Endothelial cell (in vitro differentiated cells): ENCODE results near the gene BTN3A1. TPM values are rescaled to one million over a fixed set of nuclear protein-coding genes. Genes with fewer than 3 reads are reported as not detected.
A peak's percentile ranks its signal among the peaks of the same experiment; 100 is the strongest.

Experiments
- DNase-seq: peaks from one replicate; pipeline ENCODE4 v3.0.0; 2021; ENCODE audit warnings: low spot score
- H3K27ac Mint-ChIP-seq: one replicate; pipeline ENCODE4 v1.8.0; 2021; ENCODE audit warnings: mixed read lengths, inconsistent platforms; ENCODE audit not compliant: unreplicated experiment
- H3K27me3 Mint-ChIP-seq: one replicate; pipeline ENCODE4 v1.8.0; 2021; ENCODE audit warnings: mild to moderate bottlenecking, moderate library complexity, mixed read lengths, inconsistent platforms; ENCODE audit not compliant: unreplicated experiment
- H3K36me3 Mint-ChIP-seq: one replicate; pipeline ENCODE4 v1.8.0; 2021; ENCODE audit warnings: mild to moderate bottlenecking, low read depth, mixed read lengths, inconsistent platforms; ENCODE audit not compliant: unreplicated experiment
- H3K4me1 Mint-ChIP-seq: one replicate; pipeline ENCODE4 v1.8.0; 2021; ENCODE audit warnings: mild to moderate bottlenecking, mixed read lengths, inconsistent platforms; ENCODE audit not compliant: unreplicated experiment
- H3K4me3 Mint-ChIP-seq: one replicate; pipeline ENCODE4 v1.8.0; 2021; ENCODE audit warnings: mild to moderate bottlenecking, mixed read lengths, inconsistent platforms; ENCODE audit not compliant: unreplicated experiment
- H3K9me3 Mint-ChIP-seq: one replicate; pipeline ENCODE4 v1.8.0; 2021; ENCODE audit warnings: mixed read lengths, inconsistent platforms; ENCODE audit not compliant: unreplicated experiment
- total RNA-seq: library from RNA; stranded (reverse); fragmentation: NEBNext Ultra II Directional; extraction: Animal tissue kit (Norgen Biotek cat#: 25700); gene quantifications from one replicate; pipeline ENCODE4 v1.2.1, GENCODE V29; 2021; ENCODE audit not compliant: unreplicated experiment
- TF ChIP-seq, protein P1 (sequence below): fragments of 200-600 bp; sonication (generic); IDR thresholded peaks from one replicate; pipeline ENCODE4 v1.5.0; 2021; ENCODE audit warnings: antibody characterized with exemption; ENCODE audit not compliant: unreplicated experiment

BTN3A1 gene
- total RNA-seq, 1 donor from 2014 or later, result 7.1 TPM

DNA sequence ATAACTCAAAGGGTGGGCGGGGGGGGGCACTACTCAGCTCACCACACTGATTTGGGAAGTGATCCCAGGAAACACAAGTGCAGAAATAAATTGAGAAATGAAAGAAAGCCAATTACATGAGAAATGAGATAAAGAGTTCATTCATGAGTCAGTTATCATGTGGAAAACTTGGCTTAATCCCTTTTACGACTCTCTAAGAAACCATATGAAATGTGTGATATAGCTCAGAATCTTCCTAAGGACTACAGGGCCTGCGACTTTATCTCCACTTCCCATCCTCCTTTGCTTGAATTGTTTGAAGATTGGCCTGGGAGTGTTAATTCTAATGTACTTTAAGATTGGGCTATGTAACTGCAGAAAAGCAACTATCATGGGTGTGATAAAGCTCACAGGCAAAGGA, 22.8 kb upstream of the BTN3A1 start:
- TF ChIP-seq, protein P1, sequence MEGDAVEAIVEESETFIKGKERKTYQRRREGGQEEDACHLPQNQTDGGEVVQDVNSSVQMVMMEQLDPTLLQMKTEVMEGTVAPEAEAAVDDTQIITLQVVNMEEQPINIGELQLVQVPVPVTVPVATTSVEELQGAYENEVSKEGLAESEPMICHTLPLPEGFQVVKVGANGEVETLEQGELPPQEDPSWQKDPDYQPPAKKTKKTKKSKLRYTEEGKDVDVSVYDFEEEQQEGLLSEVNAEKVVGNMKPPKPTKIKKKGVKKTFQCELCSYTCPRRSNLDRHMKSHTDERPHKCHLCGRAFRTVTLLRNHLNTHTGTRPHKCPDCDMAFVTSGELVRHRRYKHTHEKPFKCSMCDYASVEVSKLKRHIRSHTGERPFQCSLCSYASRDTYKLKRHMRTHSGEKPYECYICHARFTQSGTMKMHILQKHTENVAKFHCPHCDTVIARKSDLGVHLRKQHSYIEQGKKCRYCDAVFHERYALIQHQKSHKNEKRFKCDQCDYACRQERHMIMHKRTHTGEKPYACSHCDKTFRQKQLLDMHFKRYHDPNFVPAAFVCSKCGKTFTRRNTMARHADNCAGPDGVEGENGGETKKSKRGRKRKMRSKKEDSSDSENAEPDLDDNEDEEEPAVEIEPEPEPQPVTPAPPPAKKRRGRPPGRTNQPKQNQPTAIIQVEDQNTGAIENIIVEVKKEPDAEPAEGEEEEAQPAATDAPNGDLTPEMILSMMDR, result no peak
- Mint-ChIP-seq H3K27ac (no peak overlapping the region), H3K9me3 (no peaks in the 10 kb centered on the region), H3K4me1 (peaks cover 37% of the 10 kb centered on the region), H3K36me3 (peaks cover 7% of the 10 kb centered on the region), H3K27me3 (peaks cover 6% of the 10 kb centered on the region), H3K4me3 (no peak overlapping the region)
- no peak for DNase-seq

DNA sequence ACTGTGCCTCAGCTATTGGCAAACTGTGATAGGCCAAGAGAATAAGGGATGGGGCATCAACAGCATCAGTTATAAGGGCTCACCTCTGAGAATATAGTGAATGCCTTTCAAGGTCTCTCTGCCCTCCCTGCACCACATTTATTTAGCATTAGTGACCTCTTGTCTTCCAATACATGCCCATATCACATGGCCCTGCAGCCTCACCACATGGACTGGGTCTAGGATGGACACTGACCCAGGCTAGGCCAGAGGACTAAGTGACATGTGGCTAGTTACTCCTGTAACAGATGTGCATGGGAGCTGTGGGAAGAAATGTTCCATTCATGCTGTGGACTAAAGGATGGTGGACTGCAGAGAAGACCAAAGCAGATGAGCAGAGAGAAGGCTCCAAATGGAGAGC, 22.3 kb upstream of the BTN3A1 start:
- H3K9me3 Mint-ChIP-seq, result no peaks in the 10 kb centered on the region
- H3K27ac Mint-ChIP-seq, result no peak overlapping the region
- TF ChIP-seq, protein P1, result no peak
- peaks cover 6% of the 10 kb centered on the region for H3K27me3 Mint-ChIP-seq
- H3K36me3 Mint-ChIP-seq, result peaks cover 5% of the 10 kb centered on the region
- no peak for DNase-seq
- H3K4me1 Mint-ChIP-seq, result peaks cover 34% of the 10 kb centered on the region
- no peak overlapping the region for H3K4me3 Mint-ChIP-seq

DNA sequence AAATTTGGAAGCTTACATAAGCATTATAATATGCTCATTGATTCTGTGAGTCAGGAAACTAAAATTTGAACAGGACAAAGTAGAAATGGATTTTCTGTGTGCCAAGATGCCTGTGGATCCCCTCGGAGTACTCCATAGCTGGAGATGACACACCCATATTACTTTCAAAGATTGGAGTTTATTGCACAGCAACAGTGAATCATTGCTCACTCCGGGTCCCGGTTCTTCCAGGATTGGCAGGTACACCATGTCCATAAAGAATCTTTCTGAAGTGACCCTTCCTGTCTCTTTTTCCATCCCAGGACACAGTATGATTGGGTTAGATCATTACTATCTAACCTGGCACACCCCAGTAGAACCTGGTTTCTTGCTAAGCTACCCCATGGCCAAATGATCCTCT, 21.8 kb upstream of the BTN3A1 start:
- H3K4me3 Mint-ChIP-seq, result no peak overlapping the region
- no peak for DNase-seq
- H3K9me3 Mint-ChIP-seq, result no peaks in the 10 kb centered on the region
- peaks cover 31% of the 10 kb centered on the region for H3K4me1 Mint-ChIP-seq
- TF ChIP-seq, protein P1, result no peak
- H3K27me3 Mint-ChIP-seq, result peaks cover 6% of the 10 kb centered on the region
- H3K36me3 Mint-ChIP-seq, result no peaks in the 10 kb centered on the region
- H3K27ac Mint-ChIP-seq, result no peak overlapping the region

DNA sequence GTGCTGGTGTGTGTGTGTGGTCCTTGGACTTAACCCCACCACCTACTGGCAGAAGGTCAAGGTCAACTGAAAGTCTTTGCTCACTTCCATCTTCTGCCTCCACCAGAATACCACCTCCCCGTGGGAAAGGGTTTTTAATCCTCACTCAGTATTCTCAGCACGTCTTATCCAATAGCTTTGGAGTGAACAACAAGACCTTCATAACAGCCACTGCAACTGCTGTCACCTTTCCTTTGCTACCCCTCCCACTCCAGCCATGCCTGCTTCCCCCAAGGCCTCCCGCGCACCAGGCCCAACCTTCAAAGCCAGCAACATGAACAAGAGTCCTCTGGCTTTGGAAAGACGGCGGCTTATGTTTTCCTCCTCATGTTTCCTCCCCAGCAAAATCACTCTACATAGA, 20.0 kb upstream of the BTN3A1 start:
- peaks cover 26% of the 10 kb centered on the region for H3K4me1 Mint-ChIP-seq
- no peaks in the 10 kb centered on the region for H3K36me3 Mint-ChIP-seq
- peaks cover 3% of the 10 kb centered on the region for H3K27me3 Mint-ChIP-seq
- no peak overlapping the region for H3K27ac Mint-ChIP-seq
- TF ChIP-seq, protein P1, result no peak
- no peak for DNase-seq
- peak overlapping the region; percentile 62 for H3K4me3 Mint-ChIP-seq
- H3K9me3 Mint-ChIP-seq, result no peaks in the 10 kb centered on the region

DNA sequence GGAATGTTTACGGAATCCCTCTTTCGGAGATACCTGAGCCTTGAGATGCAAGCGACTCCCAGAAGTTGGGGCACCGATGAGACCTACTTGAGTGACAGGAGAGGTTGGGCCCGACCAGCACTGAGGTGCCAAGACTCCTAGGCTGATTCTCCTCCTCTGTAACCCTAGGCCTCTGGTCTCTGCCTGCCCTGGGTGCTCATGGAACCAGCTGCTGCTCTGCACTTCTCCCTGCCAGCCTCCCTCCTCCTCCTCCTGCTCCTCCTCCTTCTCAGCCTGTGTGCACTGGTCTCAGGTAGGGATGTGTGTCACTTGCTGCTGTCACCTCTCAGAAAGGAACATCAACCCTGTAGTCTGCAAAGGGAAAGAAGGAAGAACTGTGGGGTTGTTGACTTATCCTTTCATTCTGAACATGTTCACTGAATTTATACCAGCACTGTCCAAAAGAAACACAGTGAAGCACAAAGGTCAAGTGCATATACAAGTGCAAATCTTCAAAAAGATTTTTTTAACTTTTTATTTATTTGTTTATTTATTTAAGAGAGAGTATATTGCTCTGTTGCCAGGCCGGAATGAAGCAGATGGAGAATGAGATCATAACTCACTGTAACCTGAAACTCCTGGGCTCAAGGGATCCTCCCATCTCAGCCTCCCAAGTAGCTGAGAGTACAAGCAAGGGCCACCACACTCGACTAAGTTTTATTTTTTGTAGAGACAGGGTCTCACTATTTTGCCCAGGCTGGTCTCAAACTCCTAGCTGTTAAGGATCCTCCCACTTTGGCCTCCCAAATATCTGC, 18.3 kb upstream of the BTN3A1 start:
- peaks cover 2% of the 10 kb centered on the region for H3K27me3 Mint-ChIP-seq
- TF ChIP-seq, protein P1, result no peak
- H3K4me3 Mint-ChIP-seq, result peak overlapping the region; percentile 96
- H3K4me1 Mint-ChIP-seq, result peaks cover 15% of the 10 kb centered on the region
- H3K9me3 Mint-ChIP-seq, result no peaks in the 10 kb centered on the region
- peak overlapping the region; percentile 95 for H3K27ac Mint-ChIP-seq
- no peak for DNase-seq
- no peaks in the 10 kb centered on the region for H3K36me3 Mint-ChIP-seq
